SK-N-SH (cell line): ENCODE measurements around the gene PLEKHA8.

Experiments
- RCOR1 ChIP-seq: fragments of 150-350 bp; IDR thresholded peaks from 2 replicates; pipeline ENCODE4 v1.6.1; 2017; ENCODE audit warnings: antibody characterized with exemption, low read length
- SIN3A ChIP-seq: IDR thresholded peaks from 2 replicates; pipeline ENCODE4 v1.6.1; 2012; ENCODE audit warnings: low read depth, mild to moderate bottlenecking, low read length, moderate library complexity, borderline replicate concordance
- SMC3 ChIP-seq: IDR thresholded peaks from 2 replicates; pipeline ENCODE4 v1.6.1; 2012; ENCODE audit warnings: low read depth, low read length, improper control_type of control experiment
- TF ChIP-seq, protein P1 (sequence below): IDR thresholded peaks from 2 replicates; pipeline ENCODE4; 2012
- TF ChIP-seq, protein P2 (sequence below): fragments of 200-600 bp; sonication (generic); IDR thresholded peaks from 2 replicates; pipeline ENCODE4 v1.6.1; 2017; ENCODE audit warnings: antibody characterized with exemption, mild to moderate bottlenecking, moderate library complexity
- TF ChIP-seq, protein P3 (sequence below): IDR thresholded peaks from 2 replicates; pipeline ENCODE4 v1.6.1; 2012; ENCODE audit warnings: mild to moderate bottlenecking, low read depth, low read length, moderate library complexity

GRCh38 chr7:30082686-30083085 is 54.5 kb downstream of the PLEKHA8 start:
- no peak for TF ChIP-seq SMC3
- no peak for TF ChIP-seq SIN3A
- TF ChIP-seq, protein P1, sequence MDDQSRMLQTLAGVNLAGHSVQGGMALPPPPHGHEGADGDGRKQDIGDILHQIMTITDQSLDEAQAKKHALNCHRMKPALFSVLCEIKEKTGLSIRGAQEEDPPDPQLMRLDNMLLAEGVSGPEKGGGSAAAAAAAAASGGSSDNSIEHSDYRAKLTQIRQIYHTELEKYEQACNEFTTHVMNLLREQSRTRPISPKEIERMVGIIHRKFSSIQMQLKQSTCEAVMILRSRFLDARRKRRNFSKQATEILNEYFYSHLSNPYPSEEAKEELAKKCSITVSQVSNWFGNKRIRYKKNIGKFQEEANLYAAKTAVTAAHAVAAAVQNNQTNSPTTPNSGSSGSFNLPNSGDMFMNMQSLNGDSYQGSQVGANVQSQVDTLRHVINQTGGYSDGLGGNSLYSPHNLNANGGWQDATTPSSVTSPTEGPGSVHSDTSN = no peak
- TF ChIP-seq, protein P2, sequence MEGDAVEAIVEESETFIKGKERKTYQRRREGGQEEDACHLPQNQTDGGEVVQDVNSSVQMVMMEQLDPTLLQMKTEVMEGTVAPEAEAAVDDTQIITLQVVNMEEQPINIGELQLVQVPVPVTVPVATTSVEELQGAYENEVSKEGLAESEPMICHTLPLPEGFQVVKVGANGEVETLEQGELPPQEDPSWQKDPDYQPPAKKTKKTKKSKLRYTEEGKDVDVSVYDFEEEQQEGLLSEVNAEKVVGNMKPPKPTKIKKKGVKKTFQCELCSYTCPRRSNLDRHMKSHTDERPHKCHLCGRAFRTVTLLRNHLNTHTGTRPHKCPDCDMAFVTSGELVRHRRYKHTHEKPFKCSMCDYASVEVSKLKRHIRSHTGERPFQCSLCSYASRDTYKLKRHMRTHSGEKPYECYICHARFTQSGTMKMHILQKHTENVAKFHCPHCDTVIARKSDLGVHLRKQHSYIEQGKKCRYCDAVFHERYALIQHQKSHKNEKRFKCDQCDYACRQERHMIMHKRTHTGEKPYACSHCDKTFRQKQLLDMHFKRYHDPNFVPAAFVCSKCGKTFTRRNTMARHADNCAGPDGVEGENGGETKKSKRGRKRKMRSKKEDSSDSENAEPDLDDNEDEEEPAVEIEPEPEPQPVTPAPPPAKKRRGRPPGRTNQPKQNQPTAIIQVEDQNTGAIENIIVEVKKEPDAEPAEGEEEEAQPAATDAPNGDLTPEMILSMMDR = no peak
- TF ChIP-seq, protein P3, sequence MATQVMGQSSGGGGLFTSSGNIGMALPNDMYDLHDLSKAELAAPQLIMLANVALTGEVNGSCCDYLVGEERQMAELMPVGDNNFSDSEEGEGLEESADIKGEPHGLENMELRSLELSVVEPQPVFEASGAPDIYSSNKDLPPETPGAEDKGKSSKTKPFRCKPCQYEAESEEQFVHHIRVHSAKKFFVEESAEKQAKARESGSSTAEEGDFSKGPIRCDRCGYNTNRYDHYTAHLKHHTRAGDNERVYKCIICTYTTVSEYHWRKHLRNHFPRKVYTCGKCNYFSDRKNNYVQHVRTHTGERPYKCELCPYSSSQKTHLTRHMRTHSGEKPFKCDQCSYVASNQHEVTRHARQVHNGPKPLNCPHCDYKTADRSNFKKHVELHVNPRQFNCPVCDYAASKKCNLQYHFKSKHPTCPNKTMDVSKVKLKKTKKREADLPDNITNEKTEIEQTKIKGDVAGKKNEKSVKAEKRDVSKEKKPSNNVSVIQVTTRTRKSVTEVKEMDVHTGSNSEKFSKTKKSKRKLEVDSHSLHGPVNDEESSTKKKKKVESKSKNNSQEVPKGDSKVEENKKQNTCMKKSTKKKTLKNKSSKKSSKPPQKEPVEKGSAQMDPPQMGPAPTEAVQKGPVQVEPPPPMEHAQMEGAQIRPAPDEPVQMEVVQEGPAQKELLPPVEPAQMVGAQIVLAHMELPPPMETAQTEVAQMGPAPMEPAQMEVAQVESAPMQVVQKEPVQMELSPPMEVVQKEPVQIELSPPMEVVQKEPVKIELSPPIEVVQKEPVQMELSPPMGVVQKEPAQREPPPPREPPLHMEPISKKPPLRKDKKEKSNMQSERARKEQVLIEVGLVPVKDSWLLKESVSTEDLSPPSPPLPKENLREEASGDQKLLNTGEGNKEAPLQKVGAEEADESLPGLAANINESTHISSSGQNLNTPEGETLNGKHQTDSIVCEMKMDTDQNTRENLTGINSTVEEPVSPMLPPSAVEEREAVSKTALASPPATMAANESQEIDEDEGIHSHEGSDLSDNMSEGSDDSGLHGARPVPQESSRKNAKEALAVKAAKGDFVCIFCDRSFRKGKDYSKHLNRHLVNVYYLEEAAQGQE = no peak
- TF ChIP-seq RCOR1 = no peak
